ENCODE data around the gene TNFRSF11A.

TNFRSF11A gene

GRCh38 chr18:62420513-62421209 is 95.6 kb downstream of the TNFRSF11A start:
- DNase-seq, result peak; percentile 77

GRCh38 chr18:62425465-62426190 is 100.5 kb downstream of the TNFRSF11A start:
- peak; percentile 68 for DNase-seq

- no peak for DNase-seq
These were observed 101.0 kb downstream of the TNFRSF11A start for GRCh38 chr18:62426191-62426488.

- no peak for DNase-seq
These were observed 107.1 kb downstream of the TNFRSF11A start for GRCh38 chr18:62432176-62432575.

- no peak for DNase-seq
These were observed 109.7 kb downstream of the TNFRSF11A start for GRCh38 chr18:62434798-62435197.

- DNase-seq, result no peak
These were observed 110.4 kb downstream of the TNFRSF11A start for GRCh38 chr18:62435435-62436031.

GRCh38 chr18:62436636-62437234 is 111.6 kb downstream of the TNFRSF11A start:
- no peak for DNase-seq

GRCh38 chr18:62437235-62438017 is 112.3 kb downstream of the TNFRSF11A start:
- peak; percentile 40 for DNase-seq

- no peak for DNase-seq
These were observed 112.9 kb downstream of the TNFRSF11A start for GRCh38 chr18:62438018-62438329.

- DNase-seq, result no peak
These were observed 113.3 kb downstream of the TNFRSF11A start for GRCh38 chr18:62438402-62438801.

GRCh38 chr18:62438866-62439265 is 113.8 kb downstream of the TNFRSF11A start:
- no peak for DNase-seq

All from CD4-positive, alpha-beta T cell treated with Interleukin-15 for 1 hour (primary cell).